GM10266 (cell line): Measurements from ENCODE around the gene GDF9.

Experiments used
- DNase-seq: peaks from one replicate; pipeline ENCODE4 v3.0.0; 2012; ENCODE audit errors: extremely low spot score
- TF ChIP-seq, protein P1 (sequence below): IDR thresholded peaks from 2 replicates; pipeline ENCODE4 v1.5.1; 2012; ENCODE audit warnings: mild to moderate bottlenecking, low read depth; ENCODE audit not compliant: control insufficient read depth, insufficient read depth; ENCODE audit errors: missing control alignments

GDF9 gene

DNA sequence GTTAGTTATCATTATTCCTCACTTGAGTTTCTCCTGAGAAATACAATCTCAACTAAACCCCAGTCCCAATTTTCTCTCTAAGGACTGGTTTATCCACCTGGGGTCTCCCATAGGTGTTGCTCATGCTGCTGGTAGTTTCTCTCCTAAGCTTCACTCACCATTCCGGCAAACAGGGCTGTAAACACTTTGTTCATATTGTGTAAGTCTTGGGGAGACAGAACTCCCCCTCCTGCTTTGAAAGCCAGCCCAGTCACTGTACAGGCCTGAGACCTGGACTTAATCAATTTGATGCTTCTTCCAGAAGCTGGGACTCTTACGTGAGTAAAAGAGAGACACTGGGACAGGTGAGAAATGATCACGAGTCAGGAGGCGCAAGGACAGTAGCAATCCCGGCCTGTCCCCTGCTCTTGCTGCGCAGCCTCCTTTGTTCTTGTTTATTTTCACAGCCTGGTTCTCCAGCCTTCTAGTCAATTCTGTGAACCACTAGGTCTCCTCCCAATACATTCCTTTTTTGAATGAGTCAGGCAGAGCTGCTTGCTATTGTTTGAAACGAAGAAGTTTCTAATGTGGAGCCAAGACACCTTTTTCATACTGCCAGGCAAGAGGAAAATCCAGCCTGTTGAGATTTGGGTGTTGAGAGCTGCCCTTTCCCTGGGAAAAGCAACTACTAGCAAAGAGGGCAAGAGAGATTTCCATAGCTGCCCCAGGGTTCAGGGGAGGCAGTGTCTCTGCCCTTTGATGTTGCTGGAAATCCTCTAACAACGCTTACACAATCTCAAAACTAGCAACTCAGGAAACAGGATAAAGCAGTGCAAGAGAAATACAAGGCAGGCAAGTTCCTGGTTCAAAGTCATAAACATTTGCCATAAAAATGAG, 26.6 kb downstream of the GDF9 start:
- TF ChIP-seq, protein P1, sequence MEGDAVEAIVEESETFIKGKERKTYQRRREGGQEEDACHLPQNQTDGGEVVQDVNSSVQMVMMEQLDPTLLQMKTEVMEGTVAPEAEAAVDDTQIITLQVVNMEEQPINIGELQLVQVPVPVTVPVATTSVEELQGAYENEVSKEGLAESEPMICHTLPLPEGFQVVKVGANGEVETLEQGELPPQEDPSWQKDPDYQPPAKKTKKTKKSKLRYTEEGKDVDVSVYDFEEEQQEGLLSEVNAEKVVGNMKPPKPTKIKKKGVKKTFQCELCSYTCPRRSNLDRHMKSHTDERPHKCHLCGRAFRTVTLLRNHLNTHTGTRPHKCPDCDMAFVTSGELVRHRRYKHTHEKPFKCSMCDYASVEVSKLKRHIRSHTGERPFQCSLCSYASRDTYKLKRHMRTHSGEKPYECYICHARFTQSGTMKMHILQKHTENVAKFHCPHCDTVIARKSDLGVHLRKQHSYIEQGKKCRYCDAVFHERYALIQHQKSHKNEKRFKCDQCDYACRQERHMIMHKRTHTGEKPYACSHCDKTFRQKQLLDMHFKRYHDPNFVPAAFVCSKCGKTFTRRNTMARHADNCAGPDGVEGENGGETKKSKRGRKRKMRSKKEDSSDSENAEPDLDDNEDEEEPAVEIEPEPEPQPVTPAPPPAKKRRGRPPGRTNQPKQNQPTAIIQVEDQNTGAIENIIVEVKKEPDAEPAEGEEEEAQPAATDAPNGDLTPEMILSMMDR = no peak
- DNase-seq = no peak

DNA sequence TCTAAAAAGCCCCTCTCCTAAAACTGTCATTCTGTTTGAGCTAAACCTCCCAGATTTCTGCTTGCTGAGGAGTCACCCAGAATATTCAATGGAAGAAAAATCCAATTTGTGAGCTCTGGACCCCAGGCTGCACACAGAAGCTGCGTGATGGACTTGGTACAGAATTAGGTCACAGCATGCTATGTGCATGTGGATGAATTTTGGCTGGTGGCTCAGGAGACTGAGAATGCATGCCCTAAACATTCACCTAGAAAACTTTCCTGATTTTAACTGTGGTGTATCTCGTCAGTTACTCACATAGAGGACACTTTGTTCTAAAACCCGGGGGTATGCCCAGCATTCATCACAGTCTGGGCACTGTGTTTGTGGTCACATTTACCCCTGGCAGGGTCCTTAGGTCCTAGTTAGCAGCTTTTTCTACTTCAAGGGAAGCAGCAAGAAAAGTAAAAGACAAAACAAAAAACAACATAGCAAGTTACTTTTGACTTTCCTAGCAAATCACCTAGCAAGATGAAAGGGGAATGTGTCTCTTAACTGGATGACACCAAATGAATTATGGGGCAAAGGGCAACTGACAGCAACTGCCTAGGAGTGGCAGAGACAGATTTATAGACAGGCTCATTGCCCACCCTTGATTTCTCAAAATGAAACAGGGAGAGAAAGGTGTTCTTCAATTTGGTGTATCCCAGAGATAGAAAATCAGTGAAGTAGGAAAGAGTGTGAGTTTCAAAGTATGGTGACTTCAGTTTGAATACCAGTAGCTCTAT, 27.6 kb downstream of the GDF9 start:
- no peak for DNase-seq
- TF ChIP-seq, protein P1 = no peak

DNA sequence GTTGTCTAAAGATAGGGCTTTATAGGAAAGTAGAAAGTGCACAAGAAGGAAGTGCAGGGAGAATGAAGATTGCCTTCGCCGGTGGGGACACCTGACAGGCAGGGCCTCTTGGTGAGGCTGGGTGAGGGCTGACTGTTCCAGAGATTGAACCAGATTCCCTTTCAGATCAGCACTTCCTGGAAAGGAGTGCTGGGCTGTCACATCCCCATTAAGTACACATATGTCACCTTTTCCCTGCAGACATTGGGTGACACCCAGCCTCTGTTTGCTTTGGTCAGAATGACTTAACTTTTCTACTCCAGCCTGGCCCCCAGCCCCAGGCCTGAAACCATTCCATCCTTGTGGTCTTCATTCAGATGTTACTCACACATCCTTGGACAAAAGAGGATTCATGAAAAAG, 28.4 kb downstream of the GDF9 start:
- DNase-seq = no peak
- TF ChIP-seq, protein P1 = no peak

DNA sequence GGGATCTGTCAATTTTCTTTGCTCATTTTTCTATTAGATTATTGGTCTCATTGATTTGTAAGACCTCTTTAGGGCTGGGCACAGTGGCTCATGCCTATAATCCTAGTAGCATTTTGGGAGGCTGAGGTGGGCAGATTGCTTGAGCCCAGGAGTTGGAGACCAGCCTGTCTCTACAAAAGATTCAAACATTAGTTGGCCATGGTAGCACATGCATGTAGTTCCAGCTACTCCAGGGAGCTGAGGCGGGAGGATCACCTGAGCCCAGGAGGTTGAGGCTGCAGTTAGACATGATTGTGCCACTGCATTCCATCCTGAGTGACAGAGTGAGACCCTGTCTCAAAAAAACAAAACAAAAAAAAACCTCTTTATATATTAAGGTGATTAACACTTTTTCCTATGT, 29.4 kb downstream of the GDF9 start:
- DNase-seq = no peak
- TF ChIP-seq, protein P1 = no peak

DNA sequence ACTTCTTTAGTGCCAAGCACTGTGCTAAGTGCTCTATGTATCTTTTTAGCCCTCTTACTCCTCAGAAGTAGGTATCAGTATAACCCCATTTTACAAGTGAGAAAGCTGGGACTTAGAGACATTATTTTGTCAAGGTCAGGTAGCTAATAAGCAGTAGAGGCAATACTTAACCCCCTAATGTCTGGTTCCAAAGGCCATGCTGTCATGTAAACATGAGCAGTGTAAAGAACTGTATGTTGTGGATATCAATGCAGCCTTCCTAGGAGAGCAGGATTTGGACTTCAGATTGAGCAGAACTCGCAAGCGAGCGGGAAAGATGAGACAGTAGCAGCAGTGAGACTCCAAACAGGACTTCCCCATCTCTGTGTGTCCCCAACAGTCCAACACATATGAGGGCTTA, 32.2 kb downstream of the GDF9 start:
- no peak for DNase-seq
- TF ChIP-seq, protein P1 = no peak

DNA sequence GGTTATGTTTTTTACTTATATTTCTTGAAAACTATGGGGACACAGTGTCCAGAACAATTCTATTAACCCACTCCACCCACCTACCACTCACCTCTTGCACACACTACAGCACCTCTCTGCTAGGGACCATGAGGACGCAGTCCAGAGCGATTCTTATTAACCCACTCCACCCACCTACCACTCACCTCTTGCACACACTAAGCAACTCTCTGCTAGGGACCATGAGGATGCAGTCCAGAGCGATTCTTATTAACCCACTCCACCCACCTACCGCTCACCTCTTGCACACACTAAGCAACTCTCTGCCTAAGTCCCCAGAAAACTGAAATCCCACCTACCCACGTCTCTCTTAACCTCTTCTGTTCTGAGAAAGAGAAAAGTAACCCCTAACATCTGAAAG, 33.7 kb downstream of the GDF9 start:
- no peak for DNase-seq
- TF ChIP-seq, protein P1 = no peak
